ENCODE measurements around the gene IGLON5.

The IGLON5 gene

GRCh38 chr19:51311351-51312257 lies at the start of gene IGLON5:
Gene IGLON5, plus strand, starts transcription at chr19:51311644. Its CDS starts 204 bp downstream, at chr19:51311848.
- peak; percentile 20 to 39 for DNase-seq

GRCh38 chr19:51263808-51264207 lies 47.6 kb upstream of the IGLON5 start:
- DNase-seq: no peak

DNA sequence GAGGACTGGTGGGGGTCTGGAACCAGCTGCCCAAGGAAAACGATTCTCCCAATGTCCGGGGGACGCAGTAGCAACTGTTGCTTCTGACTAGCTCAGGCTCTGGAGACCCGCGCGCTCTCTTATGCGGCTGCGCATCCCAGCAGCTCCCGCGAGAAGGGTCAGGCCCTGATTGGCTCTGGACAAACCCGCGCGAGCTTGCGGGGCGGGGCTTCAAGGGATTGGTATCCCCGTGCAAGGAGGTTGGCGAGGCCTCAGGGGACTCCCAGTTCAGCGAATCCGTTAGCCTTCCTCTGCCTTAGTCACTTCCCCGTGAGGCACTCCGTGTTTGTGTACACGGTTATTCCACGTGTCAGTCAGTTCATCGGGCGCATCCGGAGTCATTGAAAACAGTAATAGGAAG lies 40.4 kb upstream of the IGLON5 start:
- DNase-seq: peak; percentile 93 to 98

GRCh38 chr19:51272183-51272810 lies 39.1 kb upstream of the IGLON5 start:
- no peak for DNase-seq

- DNase-seq: no peak
Observed at GRCh38 chr19:51274049-51274770, 37.2 kb upstream of the IGLON5 start.

- no peak for DNase-seq
Observed at GRCh38 chr19:51277112-51277511, 34.3 kb upstream of the IGLON5 start.

DNA sequence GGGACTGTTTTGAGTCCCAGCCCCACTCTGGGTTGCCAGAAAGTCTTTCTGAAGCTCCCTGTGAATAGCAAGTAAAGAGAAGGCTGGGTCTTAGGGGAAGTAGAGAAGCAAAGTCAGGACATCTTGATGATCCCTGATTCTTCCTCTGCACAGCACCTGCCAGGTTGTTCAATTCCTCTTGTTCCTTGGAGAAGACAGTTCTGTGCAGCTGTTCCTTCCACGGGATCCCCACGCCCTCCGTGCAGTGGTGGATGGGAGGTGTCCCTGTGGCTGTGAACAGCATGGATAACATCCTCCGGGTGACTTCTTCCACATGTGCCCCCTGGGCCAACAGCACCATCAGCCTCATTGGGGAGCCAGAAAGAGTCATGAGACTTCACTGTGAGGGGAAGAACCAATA lies 29.1 kb upstream of the IGLON5 start:
- DNase-seq: no peak

DNA sequence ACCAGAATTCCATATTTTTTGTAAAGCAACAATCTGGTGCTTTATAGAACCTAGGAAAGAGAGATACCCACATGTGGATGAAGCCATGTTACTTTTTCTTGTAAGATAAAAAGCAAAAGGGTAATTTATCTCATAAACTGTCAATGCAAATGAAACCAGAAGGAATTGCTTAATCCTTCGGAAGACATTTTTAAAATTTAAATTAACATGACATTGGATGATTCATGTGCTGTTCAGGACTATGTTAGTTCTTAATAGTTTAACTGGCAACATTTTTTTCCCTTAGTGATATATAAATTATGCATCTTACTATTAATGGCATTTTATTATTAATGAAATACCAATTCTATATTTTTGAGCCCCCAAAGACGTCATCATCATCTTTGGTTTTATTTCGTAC lies 25.8 kb upstream of the IGLON5 start:
- DNase-seq: no peak

- no peak for DNase-seq
Observed at GRCh38 chr19:51289635-51290034, 21.8 kb upstream of the IGLON5 start.

- no peak for DNase-seq
Observed at GRCh38 chr19:51292971-51293370, 18.5 kb upstream of the IGLON5 start.

DNA sequence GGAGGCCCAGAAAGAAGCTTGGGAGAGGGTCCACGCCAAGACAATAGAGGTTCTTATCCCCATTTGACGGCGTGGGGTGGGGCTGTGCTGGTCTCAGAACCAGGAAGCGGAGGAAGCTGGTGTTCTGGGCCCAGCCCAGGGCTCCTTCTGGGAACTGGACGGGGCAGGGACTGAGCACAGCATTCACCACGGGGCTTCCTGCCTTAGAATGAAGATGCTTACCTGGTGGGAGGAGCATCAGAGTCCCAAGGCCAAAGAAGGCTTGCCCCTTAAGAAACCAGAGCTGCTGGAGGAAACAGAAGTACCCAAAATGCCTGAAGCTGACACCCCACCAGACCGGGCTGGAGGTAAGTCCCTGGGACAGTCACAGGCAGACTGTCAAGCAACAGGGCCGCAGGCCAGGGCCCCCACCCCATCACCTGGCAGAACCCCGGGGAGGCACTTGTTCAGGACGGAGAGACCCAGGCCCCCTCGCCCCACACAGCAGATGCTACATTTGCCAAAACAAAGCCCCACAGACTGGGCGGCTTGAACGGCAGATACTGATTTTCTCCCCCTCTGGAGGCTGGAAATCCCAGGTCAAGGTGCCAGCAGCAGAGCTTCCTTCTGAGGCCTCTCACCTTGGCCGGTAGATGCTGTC lies 17.8 kb upstream of the IGLON5 start:
- no peak for DNase-seq

DNA sequence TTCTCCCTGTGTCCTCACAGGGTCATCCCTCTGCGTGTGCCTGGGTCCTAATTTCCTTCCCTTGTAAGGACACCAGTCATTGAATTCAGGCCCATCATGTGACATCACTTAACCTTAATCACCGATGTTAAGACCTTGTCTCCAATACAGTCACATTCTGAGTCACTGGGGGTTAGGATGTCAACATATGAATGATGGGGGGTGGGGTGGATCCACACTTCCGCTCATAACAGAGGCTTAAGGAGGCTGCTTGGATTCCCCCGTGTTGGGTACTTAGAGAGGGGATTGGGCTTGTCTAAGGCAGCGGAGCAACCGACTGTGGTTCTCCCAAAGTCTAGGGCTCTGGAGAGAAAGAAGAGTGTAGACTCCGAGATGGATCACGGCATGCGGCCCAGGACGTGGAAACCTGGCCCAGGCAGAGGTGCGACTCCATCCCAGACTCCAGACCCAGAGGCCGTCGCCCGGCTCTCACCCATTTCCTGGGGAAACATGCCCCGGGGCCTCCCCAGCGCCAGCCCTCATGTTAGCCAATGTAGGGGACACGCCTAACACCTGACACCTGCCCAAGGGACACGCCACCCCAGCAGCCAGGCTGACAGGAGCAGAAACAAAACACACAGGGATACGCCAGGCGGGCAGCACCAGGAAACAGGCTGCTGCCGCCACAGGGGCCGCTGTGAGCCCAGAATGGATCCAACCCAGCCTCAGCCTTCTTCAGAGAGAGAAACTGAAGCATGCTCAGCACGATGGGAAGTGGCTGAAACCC lies 17.1 kb upstream of the IGLON5 start:
- DNase-seq: no peak

- no peak for DNase-seq
Observed at GRCh38 chr19:51294977-51295375, 16.5 kb upstream of the IGLON5 start.

- DNase-seq: no peak
Observed at GRCh38 chr19:51295382-51296126, 15.9 kb upstream of the IGLON5 start.

- DNase-seq: no peak
Observed at GRCh38 chr19:51296336-51297093, 14.9 kb upstream of the IGLON5 start.

- DNase-seq: no peak
Observed at GRCh38 chr19:51297406-51297805, 14.0 kb upstream of the IGLON5 start.

GRCh38 chr19:51301266-51301665 lies 10.2 kb upstream of the IGLON5 start:
- no peak for DNase-seq

DNA sequence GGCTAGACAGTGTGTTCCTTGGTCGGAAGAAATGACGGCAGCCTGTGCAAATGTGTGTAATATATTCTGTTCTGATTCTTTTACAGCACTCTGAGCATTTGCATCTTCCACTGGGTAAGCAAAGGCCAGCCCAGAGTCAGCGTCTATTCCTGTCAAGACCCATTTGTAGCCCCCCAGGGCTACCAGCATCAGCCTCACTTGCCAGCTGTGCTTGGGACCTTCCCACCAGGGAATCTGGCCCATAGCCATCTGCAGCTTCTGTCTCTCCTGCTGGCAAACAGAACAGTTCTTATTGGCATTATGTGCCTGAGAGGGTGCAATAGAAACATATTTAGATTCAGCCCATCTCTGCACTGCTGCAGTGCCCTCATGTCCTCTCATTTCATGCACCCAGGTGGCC lies 6.0 kb upstream of the IGLON5 start:
- DNase-seq: no peak

DNA sequence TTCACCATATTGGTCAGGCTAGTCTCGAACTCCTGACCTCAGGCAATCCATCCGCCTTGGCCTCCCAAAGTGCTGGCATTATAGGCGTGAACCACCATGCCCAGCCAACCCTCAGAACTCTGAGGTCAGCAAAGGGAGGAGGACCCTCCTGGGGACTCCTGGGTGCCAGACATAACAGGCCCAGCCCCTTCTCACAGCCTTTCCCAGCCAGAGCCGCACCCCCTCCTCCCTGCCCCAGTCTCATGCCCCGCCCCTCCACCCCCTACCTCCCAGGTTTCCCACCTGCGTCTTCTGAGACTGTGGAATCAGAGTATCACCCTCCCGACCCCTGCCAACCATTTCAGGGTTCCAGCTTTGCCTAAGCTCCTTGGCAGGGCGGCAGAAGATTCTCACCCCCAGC lies 5.2 kb downstream of the IGLON5 start:
- no peak for DNase-seq

- no peak for DNase-seq
Observed at GRCh38 chr19:51317376-51317775, 5.9 kb downstream of the IGLON5 start.

GRCh38 chr19:51317968-51318367 lies 6.5 kb downstream of the IGLON5 start:
- no peak for DNase-seq
